ENCODE results near the gene CDCA3.

CDCA3 gene

GRCh38 chr12:6863586-6864321 lies 12.7 kb upstream of the CDCA3 start:
- no peak for TF ChIP-seq CTCF (IDR thresholded peaks at IDR 0.05)

- no peak for TF ChIP-seq CTCF (IDR thresholded peaks at IDR 0.05)
Measured at GRCh38 chr12:6863033-6863432, 11.9 kb upstream of the CDCA3 start.

GRCh38 chr12:6861391-6861790 lies 10.3 kb upstream of the CDCA3 start:
- no peak for TF ChIP-seq CTCF (IDR thresholded peaks at IDR 0.05)

GRCh38 chr12:6860942-6861341 lies 9.9 kb upstream of the CDCA3 start:
- TF ChIP-seq CTCF (IDR thresholded peaks at IDR 0.05) = no peak

GRCh38 chr12:6860116-6860515 lies 9.0 kb upstream of the CDCA3 start:
- no peak for TF ChIP-seq CTCF (IDR thresholded peaks at IDR 0.05)

- no peak for TF ChIP-seq CTCF (IDR thresholded peaks at IDR 0.05)
Measured at GRCh38 chr12:6858799-6859198, 7.7 kb upstream of the CDCA3 start.

- no peak for TF ChIP-seq CTCF (IDR thresholded peaks at IDR 0.05)
Measured at GRCh38 chr12:6855322-6855721, 4.2 kb upstream of the CDCA3 start.

- TF ChIP-seq CTCF (IDR thresholded peaks at IDR 0.05) = no peak
Measured at GRCh38 chr12:6854036-6854435, 3.0 kb upstream of the CDCA3 start.

Data from LNCAP (cell line).